ENCODE results near the gene PLOD1. TPM values are rescaled to one million over a fixed set of nuclear protein-coding genes. Genes with fewer than 3 reads are reported as not detected.

Gene PLOD1
- total and polyA plus RNA-seq, 2 donors (not counting 1 experiment from before 2014, with no cell fraction given) = 210 to 278 TPM

DNA sequence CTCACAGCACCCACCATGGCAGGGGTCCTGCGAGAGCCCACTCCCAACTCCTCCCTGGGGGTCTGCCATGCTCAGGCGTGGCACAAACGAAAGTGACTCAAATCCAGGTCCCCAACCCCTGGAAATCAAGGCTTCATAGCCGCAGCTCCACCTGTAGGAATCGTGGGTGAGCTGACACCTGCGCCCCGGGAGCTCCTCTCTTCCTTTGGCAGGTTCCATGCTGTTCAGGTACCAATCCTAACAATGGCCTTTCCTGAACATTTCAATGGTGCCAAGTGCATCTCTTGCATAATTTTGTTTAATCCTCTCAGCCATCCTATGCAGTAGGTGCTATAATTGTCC, 46.9 kb upstream of the PLOD1 start:
- Histone ChIP-seq H3K36me3 (ENCODE audit: control insufficient read depth, insufficient read depth, low read length) (no peaks in the 10 kb centered on the region), H3K9ac (ENCODE audit: insufficient read depth, low read length) (no peak overlapping the region), H4K20me1 (ENCODE audit: control insufficient read depth, extremely low read depth, insufficient read depth, low read length) (no peaks in the 10 kb centered on the region), H3K4me2 (ENCODE audit: extremely low read depth, insufficient read depth, low read length) (no peak overlapping the region), H3K4me1 (ENCODE audit: control insufficient read depth, extremely low read depth, insufficient read depth, low read length) (no peaks in the 10 kb centered on the region), H3K27ac (ENCODE audit: insufficient read depth, low read length) (no peak overlapping the region), H3K79me2 (ENCODE audit: control insufficient read depth, insufficient read depth, low read length) (no peaks in the 10 kb centered on the region), H2AFZ (ENCODE audit: low read length) (no peak overlapping the region), H3K27me3 (ENCODE audit: control insufficient read depth, insufficient read depth, low read length) (peaks cover 1% of the 10 kb centered on the region), H3K4me3 (replicated peaks in 1 of 4; ENCODE audit: control extremely low read depth in 1 of 4, insufficient read depth in 1 of 4, low read depth in 3 of 4, low read length in 4 of 4) (no peak overlapping the region), H3K9me3 (ENCODE audit: control insufficient read depth, insufficient read depth, low read depth, low read length) (no peaks in the 10 kb centered on the region)
- DNase-seq (ENCODE audit: low read depth in 2 of 2) = no peak
- TF ChIP-seq EZH2 (IDR thresholded peaks at IDR 0.05; ENCODE audit: low read length, missing control alignments) (no peak), CTCF (conservative IDR thresholded peaks at IDR 0.05 in 1 of 2, IDR thresholded peaks at IDR 0.05 in 1 of 2; ENCODE audit: low read depth in 1 of 2, low read length in 2 of 2) (no peak)

- no peak for TF ChIP-seq CTCF (conservative IDR thresholded peaks at IDR 0.05 in 1 of 2, IDR thresholded peaks at IDR 0.05 in 1 of 2; ENCODE audit: low read depth in 1 of 2, low read length in 2 of 2)
- TF ChIP-seq EZH2 (IDR thresholded peaks at IDR 0.05; ENCODE audit: low read length, missing control alignments) = no peak
- Histone ChIP-seq H3K4me3 (replicated peaks in 1 of 4; ENCODE audit: control extremely low read depth in 1 of 4, insufficient read depth in 1 of 4, low read depth in 3 of 4, low read length in 4 of 4) (no peak overlapping the region), H3K27ac (ENCODE audit: insufficient read depth, low read length) (no peak overlapping the region), H3K4me1 (ENCODE audit: control insufficient read depth, extremely low read depth, insufficient read depth, low read length) (no peaks in the 10 kb centered on the region), H3K36me3 (ENCODE audit: control insufficient read depth, insufficient read depth, low read length) (no peaks in the 10 kb centered on the region), H3K9ac (ENCODE audit: insufficient read depth, low read length) (no peak overlapping the region), H3K9me3 (ENCODE audit: control insufficient read depth, insufficient read depth, low read depth, low read length) (no peaks in the 10 kb centered on the region), H3K79me2 (ENCODE audit: control insufficient read depth, insufficient read depth, low read length) (no peaks in the 10 kb centered on the region), H3K27me3 (ENCODE audit: control insufficient read depth, insufficient read depth, low read length) (peaks cover 4% of the 10 kb centered on the region), H4K20me1 (ENCODE audit: control insufficient read depth, extremely low read depth, insufficient read depth, low read length) (no peaks in the 10 kb centered on the region), H2AFZ (ENCODE audit: low read length) (no peak overlapping the region), H3K4me2 (ENCODE audit: extremely low read depth, insufficient read depth, low read length) (no peak overlapping the region)
- no peak for DNase-seq (ENCODE audit: low read depth in 2 of 2)
Measured at GRCh38 chr1:11888206-11888876, 46.2 kb upstream of the PLOD1 start.

- no peaks in the 10 kb centered on the region for H3K4me1 ChIP-seq (ENCODE audit: control insufficient read depth, extremely low read depth, insufficient read depth, low read length)
- TF ChIP-seq CTCF (conservative IDR thresholded peaks at IDR 0.05 in 1 of 2, IDR thresholded peaks at IDR 0.05 in 1 of 2; ENCODE audit: low read depth in 1 of 2, low read length in 2 of 2) (no peak), EZH2 (IDR thresholded peaks at IDR 0.05; ENCODE audit: low read length, missing control alignments) (no peak)
- no peak for DNase-seq (ENCODE audit: low read depth in 2 of 2)
- H3K36me3 ChIP-seq (ENCODE audit: control insufficient read depth, insufficient read depth, low read length) = no peaks in the 10 kb centered on the region
- H3K79me2 ChIP-seq (ENCODE audit: control insufficient read depth, insufficient read depth, low read length) = no peaks in the 10 kb centered on the region
- no peak overlapping the region for H3K4me2 ChIP-seq (ENCODE audit: extremely low read depth, insufficient read depth, low read length)
- peaks cover 5% of the 10 kb centered on the region for H3K27me3 ChIP-seq (ENCODE audit: control insufficient read depth, insufficient read depth, low read length)
- no peaks in the 10 kb centered on the region for H4K20me1 ChIP-seq (ENCODE audit: control insufficient read depth, extremely low read depth, insufficient read depth, low read length)
- H3K9ac ChIP-seq (ENCODE audit: insufficient read depth, low read length) = no peak overlapping the region
- no peaks in the 10 kb centered on the region for H3K9me3 ChIP-seq (ENCODE audit: control insufficient read depth, insufficient read depth, low read depth, low read length)
- no peak overlapping the region for H3K4me3 ChIP-seq (replicated peaks in 1 of 4; ENCODE audit: control extremely low read depth in 1 of 4, insufficient read depth in 1 of 4, low read depth in 3 of 4, low read length in 4 of 4)
- no peak overlapping the region for H3K27ac ChIP-seq (ENCODE audit: insufficient read depth, low read length)
- H2AFZ ChIP-seq (ENCODE audit: low read length) = no peak overlapping the region
Measured at GRCh38 chr1:11888877-11889208, 45.7 kb upstream of the PLOD1 start.
